ENCODE results near the gene TXNDC2.

Gene TXNDC2

GRCh38 chr18:9867071-9867594 is 18.6 kb upstream of the TXNDC2 start:
- no peak overlapping the region for H3K9ac ChIP-seq (ENCODE audit: low read length)
- H3K9me2 ChIP-seq (replicated peaks; ENCODE audit: insufficient read depth, low read length): no peaks in the 10 kb centered on the region
- H3K4me3 ChIP-seq (ENCODE audit: low read length): no peak overlapping the region
- peaks cover 9% of the 10 kb centered on the region for H3K4me1 ChIP-seq (ENCODE audit: low read length)
- H3K27ac ChIP-seq (ENCODE audit: low read length): no peak overlapping the region
- H3K9me3 ChIP-seq (replicated peaks; ENCODE audit: insufficient read depth, low read length): no peaks in the 10 kb centered on the region
- no peaks in the 10 kb centered on the region for H3F3A ChIP-seq (ENCODE audit: insufficient read depth, low read length)
- H3K79me2 ChIP-seq (ENCODE audit: low read length): no peaks in the 10 kb centered on the region
- no peak overlapping the region for H2AFZ ChIP-seq (ENCODE audit: low read length)
- no peak for DNase-seq
- TF ChIP-seq EZH2 (optimal IDR thresholded peaks at IDR 0.05; ENCODE audit: low read depth, low read length): no peak
- no peaks in the 10 kb centered on the region for H3K36me3 ChIP-seq (replicated peaks; ENCODE audit: insufficient read depth, low read length)
- H3K4me2 ChIP-seq (ENCODE audit: low read depth, low read length): no peak overlapping the region
- no peaks in the 10 kb centered on the region for H4K20me1 ChIP-seq (ENCODE audit: insufficient read depth, low read length)
- no peaks in the 10 kb centered on the region for H3K27me3 ChIP-seq (replicated peaks; ENCODE audit: insufficient read depth, low read length)

- Histone ChIP-seq H2AFZ (ENCODE audit: low read length) (no peak overlapping the region), H3K4me2 (ENCODE audit: low read depth, low read length) (no peak overlapping the region), H4K20me1 (ENCODE audit: insufficient read depth, low read length) (no peaks in the 10 kb centered on the region), H3K4me1 (ENCODE audit: low read length) (no peaks in the 10 kb centered on the region), H3K79me2 (ENCODE audit: low read length) (no peaks in the 10 kb centered on the region), H3K4me3 (ENCODE audit: low read length) (no peak overlapping the region), H3K27ac (ENCODE audit: low read length) (no peak overlapping the region), H3K9ac (ENCODE audit: low read length) (no peak overlapping the region), H3K27me3 (replicated peaks; ENCODE audit: insufficient read depth, low read length) (no peaks in the 10 kb centered on the region), H3K9me3 (replicated peaks; ENCODE audit: insufficient read depth, low read length) (no peaks in the 10 kb centered on the region), H3K9me2 (replicated peaks; ENCODE audit: insufficient read depth, low read length) (no peaks in the 10 kb centered on the region), H3F3A (ENCODE audit: insufficient read depth, low read length) (no peaks in the 10 kb centered on the region), H3K36me3 (replicated peaks; ENCODE audit: insufficient read depth, low read length) (no peaks in the 10 kb centered on the region)
- TF ChIP-seq CTCF (IDR thresholded peaks at IDR 0.05; ENCODE audit: low read length) (no peak), EZH2phosphoT487 (IDR thresholded peaks at IDR 0.05; ENCODE audit: low read length) (no peak), EZH2 (optimal IDR thresholded peaks at IDR 0.05; ENCODE audit: low read depth, low read length) (no peak)
- no peak for DNase-seq
Observed at GRCh38 chr18:9868857-9869714, 16.7 kb upstream of the TXNDC2 start.

GRCh38 chr18:9869715-9870430 is 15.9 kb upstream of the TXNDC2 start:
- Histone ChIP-seq H3K27me3 (replicated peaks; ENCODE audit: insufficient read depth, low read length) (no peaks in the 10 kb centered on the region), H3K9me2 (replicated peaks; ENCODE audit: insufficient read depth, low read length) (no peaks in the 10 kb centered on the region), H3K4me1 (ENCODE audit: low read length) (no peaks in the 10 kb centered on the region), H3K36me3 (replicated peaks; ENCODE audit: insufficient read depth, low read length) (no peaks in the 10 kb centered on the region), H3K79me2 (ENCODE audit: low read length) (no peaks in the 10 kb centered on the region), H3K4me3 (ENCODE audit: low read length) (no peak overlapping the region), H3F3A (ENCODE audit: insufficient read depth, low read length) (no peaks in the 10 kb centered on the region), H3K4me2 (ENCODE audit: low read depth, low read length) (no peak overlapping the region), H3K9me3 (replicated peaks; ENCODE audit: insufficient read depth, low read length) (no peaks in the 10 kb centered on the region), H2AFZ (ENCODE audit: low read length) (no peak overlapping the region), H3K9ac (ENCODE audit: low read length) (no peak overlapping the region), H4K20me1 (ENCODE audit: insufficient read depth, low read length) (no peaks in the 10 kb centered on the region), H3K27ac (ENCODE audit: low read length) (no peak overlapping the region)
- DNase-seq: no peak
- TF ChIP-seq CTCF (IDR thresholded peaks at IDR 0.05; ENCODE audit: low read length) (no peak), EZH2phosphoT487 (IDR thresholded peaks at IDR 0.05; ENCODE audit: low read length) (no peak), EZH2 (optimal IDR thresholded peaks at IDR 0.05; ENCODE audit: low read depth, low read length) (no peak)
